Inferior parietal cortex (tissue), 1 donor: Measurements from ENCODE around the gene CDH11.

Experiments used
- DNase-seq: peaks from one replicate; pipeline ENCODE4 v3.0.0-alpha.2; 2016; ENCODE audit errors: extremely low spot score

Gene CDH11

DNA sequence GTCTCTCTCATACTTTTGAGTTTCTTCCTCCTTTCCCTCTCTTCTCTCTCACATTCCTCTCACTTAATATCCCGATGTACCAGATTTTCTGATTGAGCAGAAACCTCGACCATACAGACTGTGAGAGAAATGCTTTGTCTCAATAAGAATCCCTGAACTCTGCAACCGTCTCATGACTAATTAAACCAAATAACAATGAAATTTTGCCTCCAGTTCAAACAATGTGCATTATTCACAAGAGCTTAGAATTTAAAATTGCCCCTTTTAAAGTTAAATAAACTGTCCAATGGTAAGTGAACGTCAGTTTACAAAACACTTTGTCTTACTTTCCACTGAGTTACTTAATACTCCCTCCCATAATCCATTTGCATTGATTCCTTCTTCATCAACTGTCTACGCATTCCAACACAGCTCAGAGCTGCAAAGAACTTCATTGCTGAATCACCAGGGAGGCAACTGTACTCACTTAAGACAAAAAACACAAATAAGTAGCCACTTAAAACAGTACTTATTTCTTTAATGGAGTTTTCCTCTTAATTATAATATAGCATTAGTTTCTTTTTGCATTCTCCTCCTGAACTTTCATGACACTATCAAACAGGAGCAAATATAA is 4.9 kb downstream of the CDH11 start:
- peak; percentile 53 for DNase-seq

DNA sequence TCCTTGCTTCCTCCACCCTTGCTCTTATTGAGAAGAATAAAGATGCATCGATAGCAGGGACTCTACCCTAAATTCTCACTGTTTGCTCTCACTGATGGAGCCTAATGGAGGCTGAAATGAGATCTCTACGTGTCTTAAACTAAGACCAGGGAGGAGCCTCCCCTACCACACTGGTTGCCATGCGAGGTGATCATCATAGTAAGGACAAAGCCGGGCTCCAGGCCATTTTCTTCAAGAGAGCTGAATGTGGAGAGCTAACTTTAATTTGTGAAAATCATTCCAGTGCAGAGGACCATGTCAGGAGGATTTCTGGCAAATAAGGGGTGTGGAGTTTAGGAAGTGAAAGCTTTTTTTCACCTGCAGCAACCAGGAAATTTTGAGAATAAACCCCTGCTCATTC is 5.6 kb downstream of the CDH11 start:
- DNase-seq = no peak

DNA sequence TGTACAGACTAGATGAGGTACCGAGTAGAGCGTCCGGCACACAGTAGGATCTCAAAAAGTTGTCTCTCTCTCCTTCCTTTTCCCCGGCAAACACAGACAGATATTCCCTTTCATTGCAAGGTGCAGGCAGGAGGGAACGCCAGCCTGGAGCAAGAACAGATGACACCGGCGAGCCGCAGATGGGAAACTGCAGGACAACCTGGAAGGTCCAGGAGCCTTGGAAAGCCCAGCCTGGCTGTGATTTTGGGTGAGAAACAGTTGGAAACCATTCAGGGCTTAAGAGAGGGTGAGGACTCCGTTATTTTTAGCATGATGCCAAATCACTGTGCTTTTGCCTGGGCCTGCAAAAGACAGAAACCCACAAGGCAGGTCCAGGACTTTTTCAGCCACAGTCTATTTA is 7.3 kb downstream of the CDH11 start:
- DNase-seq = no peak

DNA sequence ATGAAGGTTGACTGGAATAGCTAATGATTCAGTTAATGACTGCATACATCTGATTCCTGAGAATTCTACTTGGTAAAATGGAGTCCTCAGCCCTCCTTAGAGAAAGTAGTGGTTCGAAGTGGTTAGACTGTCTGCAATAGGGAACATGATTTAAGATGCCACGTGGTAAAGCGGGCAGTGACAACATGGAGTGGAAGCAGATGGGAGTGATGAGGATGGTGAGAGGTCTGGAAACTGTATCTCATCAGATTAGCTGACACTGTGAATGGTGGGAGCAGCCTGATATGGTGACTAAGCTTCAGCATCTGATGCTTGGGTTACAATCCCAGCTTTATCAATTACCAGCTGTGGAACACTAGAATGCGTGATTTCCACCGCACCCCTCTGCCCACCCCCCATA is 8.4 kb downstream of the CDH11 start:
- DNase-seq = no peak

DNA sequence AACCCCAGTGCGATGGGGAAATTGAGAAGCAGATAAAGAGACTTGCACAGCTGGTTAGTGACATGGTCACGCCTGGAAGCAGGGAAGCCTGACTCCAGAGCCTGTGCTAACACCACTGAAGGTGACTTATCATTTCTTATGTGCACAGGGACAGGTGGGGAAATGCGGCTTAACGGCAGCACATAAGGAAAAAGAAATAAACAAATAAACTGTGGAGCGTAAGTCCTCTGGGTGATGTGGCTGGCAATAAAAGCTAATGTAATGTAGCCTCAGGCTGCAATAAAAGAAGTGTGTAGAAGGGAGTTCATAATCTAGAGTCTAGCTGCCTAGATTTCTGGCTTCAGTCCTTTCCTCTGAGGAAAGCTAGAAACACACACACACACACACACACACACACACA is 10.6 kb downstream of the CDH11 start:
- no peak for DNase-seq

DNA sequence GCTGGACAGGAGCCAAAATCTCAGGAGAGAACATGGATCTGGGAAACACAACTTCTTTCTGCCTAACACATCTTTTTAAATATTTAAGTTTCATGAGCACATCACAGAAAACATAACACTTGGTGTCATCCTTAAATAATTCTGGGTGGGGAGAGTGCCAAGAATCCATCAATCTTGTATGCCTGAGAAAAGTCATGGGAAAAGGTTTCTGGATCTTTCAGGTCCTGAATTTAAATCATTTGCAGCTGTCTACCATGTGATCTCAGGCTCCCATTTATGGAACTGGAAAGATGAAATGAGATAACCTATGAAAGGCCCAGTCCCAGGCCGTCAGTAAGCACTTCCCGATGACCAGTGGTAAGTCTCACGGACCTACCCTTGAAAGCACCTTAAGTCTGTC is 15.1 kb downstream of the CDH11 start:
- no peak for DNase-seq

DNA sequence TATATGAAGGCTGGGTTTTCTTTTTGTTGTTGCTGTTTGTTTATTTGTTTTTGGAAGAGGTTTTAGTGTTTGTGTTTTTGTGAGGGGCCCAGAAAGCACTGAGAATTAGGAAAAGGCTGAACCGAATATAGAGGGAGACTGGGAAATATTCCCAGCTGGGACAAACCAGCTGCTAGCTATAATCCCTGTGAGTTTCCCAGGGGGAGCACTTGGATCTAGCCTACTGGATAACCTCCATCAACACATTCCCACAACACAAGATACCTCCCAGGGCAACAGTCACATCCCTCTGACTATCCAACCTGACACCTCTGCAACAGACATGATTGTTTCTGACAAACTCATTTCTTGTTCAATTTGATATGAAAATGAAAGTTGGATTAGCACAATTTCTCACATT is 16.7 kb downstream of the CDH11 start:
- DNase-seq = no peak

DNA sequence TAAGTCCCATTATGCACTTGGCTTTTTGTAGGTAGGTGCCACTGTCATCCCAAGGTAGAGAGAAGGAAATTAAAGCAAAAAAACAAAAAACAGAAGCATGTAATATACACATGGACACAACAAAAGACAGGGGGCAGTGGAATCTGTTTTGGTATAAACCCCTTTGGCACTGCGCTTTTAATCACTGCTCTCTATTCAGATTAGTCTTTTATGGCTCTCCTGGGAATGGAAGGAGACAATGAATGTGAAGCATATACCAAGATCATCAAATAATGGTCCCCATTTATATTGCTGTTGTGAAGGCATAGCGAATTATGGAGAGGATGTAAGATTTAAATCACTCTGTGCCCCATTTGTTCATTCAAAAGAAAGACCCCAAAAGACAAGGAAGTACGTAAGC is 17.4 kb downstream of the CDH11 start:
- DNase-seq = no peak

DNA sequence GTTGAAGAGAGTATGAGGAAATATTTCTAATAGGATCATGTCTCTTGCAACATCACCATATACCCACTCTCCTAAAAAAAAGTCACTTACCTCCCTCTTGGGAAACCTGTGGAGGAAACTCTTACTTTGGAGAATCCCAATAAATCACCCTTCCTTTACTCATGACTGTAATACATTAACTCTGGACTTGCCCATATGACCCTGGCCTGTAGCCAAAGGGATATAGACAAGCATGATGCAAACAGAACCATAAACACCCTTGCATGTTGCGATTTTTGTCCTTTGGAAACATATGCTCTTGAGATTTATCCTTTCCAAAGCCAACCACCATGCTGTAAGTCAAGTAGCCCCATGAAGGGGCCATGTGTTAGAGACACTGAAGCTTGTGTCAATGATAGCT is 19.5 kb downstream of the CDH11 start:
- no peak for DNase-seq

DNA sequence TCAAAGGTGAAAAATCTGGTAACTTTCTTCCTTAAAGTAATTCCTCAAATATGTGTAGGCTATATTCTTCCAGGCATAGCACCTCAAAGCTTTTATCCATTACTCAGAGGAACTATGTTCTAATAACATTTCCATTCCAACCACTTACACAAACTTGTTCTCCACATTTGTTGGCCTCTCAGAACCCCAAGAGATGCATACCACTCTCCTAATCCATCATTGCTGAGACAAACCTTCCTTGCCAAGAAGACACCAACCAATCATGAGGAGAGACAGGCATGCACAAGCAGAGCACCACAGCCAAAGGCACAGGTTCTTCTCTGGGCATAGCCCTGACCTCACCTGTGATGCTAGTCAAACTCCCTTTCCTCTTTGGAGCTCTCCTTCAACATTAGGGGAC is 20.9 kb downstream of the CDH11 start:
- no peak for DNase-seq

DNA sequence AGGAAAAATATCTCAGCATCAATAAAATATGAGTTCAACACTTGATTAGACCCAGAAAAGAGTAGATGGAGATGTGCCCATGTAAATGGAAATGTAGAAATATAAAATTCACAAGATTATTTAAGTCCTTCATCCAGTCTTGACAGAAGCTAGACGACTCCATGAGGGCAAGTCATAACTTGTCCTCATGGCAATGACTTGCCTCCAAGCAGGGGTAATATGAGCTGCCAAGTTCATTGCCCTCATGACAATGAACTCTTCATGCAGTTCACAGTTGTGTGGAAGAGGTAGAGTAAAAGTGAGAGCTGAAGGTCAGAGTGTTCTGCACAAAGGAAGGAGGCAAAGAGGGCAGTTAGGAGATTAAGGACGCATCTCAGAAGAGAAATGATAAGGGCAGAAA is 22.3 kb downstream of the CDH11 start:
- no peak for DNase-seq

DNA sequence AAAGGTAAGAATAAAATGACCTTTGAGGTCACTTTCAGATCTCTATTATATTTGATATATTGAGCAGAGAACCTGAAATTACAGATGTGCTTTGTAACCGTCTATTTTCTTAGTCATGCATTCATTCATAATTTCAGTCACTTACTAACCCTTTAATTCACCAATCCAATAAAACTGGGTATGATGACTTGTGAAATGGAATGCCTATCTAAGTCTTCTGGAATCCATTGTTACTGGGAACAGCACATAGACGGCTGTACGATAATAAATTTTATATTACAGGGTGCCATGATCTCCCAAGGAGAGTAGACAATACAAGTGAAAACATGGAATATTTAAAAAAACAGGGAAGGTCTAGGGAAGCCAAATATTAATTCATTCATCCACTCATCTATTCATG is 22.9 kb downstream of the CDH11 start:
- DNase-seq = no peak

DNA sequence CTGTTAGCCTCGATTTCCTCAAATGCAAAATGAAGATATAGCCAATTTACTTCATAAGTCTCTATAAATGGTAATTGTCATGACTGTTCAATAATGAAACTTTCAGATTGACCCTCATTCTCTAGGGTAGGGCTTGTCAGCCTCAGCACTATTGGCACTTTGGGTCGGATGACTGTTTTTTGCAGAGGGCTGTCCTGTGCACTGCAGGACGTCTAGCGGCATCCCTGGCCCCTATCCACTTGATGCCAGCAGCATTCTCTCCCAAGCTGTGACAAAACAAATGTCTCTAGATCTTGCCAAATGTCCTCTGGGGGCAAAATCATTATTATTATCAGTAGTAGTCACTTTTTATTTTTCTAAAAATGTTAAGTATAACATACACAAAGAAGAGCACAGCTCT is 24.6 kb downstream of the CDH11 start:
- DNase-seq = no peak

DNA sequence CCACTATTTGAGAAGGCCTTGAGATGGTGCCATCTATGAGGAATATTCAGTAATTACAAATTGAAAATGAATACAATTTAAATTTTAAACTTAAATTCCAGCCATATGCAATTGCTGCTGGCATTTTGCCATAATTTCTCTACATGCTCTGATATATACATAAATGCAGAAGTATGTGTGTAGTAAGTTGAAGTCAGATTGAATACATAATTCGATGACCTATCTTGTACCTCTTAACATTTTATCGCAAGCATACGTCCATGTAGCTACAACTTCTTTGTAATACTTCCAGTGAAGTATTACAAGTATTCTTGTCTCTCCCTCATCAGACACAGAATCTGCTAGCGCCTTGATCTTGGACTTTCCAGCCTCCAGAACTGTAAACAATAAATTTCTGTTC is 26.0 kb downstream of the CDH11 start:
- DNase-seq = no peak

DNA sequence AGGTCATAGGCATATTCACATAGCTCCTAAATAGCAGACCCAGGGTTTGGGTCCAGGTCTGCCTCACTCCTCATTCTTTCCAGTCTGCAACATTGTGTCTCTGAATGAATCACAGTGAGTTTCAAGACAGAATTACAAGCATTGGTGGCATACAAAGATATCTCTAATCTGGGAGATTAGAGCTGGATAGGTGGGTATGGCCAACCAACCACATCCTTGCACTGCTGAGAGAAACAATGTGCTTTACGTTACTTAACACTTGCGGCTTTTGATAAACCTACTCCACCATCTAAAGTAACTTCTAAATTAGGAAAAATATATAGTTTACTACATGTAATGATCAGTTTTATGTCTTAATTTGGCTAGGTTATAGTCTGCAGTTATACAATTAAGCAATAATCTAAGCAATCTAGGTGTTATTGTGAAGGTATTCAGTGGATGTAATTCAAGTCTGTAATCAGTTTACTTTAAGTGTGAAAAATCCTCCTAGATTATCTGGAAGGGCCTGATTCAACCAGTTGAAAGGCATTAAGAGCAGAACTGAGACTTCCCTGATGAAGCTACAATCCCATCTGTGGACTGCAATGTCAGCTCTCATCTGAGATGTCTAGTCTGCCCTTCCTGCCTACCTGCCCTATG is 26.7 kb downstream of the CDH11 start:
- no peak for DNase-seq

DNA sequence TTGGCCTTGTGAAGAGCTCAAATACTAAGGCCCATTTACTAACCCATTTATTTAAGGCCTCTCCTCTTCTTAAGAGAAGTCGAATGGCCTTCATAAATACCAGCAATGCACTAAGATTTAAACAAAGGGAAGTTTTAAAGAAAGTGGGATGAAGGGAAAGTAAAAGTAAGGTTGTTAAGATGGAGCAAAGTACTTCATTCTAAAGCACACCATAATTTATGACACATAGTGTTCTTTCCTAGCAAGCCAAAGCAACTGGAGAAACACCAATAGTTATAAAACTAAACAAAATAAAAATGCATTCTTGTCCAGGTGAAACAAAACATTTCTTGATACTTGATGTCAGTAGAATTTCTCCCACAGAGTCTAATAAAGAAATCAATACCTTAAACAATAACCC is 27.9 kb downstream of the CDH11 start:
- DNase-seq = no peak

DNA sequence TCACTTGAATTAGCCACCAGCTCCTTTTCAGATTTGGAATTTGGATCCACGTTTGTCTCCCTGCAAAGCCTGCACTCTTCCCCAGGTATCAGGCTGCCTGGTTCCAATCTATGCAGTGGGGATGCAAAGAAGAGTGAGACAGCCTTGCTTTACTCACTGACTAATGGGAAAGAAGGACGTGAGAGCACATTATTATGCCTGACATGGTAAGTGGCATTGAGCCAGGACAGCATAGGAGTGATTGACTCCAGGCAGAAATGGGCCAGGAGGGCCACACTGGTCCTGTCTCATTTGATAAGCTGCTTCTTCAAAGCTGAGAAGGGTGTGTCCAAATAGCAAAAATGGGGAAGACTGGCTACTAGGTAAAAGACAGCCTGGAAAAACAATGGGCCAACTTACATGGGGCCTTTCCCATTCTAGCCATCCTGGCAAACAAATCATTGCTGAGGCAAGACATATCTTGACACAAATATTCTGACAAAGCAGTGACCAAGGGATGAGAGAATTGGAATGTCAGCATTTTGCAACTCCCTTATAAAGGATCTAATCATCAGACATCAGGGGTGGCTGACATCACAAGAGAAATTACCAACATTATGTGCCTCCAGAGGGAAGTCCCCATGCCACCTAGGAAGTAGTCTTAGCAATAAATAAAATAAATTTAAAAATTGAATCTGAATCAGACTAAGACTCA is 38.6 kb downstream of the CDH11 start:
- DNase-seq = no peak

DNA sequence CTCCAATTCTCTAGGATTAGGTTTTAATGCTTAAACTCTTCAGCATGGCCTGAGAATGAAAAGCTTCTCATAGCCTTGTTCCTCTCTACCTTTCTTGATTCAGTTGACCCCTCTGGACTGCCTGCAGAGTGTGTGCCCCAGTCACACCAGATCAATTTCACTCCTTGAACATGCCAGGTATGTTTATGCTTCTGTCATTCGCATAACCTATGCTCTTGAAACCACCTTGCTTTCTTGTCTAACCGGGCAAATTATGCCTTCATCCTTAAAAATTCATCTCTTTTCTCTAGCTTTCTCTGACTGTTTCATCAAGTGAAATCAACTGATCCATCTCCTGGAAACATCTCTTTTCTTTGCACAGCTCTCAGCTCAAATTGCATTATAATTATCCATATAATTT is 42.3 kb downstream of the CDH11 start:
- no peak for DNase-seq

DNA sequence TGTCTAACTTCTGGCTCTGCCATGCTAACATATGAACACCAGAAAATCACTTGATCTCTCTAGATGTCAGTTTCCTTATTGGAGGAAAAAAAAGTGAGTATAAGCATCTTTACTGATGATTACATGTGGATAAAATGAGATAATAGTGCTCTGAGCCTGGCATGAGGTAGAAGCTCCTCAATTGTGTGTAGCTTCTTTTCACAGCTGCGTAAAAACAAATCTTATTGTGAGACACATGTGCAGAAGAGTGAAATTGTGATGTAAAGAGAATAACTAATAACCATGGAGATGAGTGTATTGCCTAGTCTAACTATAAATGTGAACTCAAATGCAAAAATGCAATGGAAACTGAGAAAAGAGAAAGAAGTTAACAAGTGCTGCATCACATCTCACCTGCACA is 44.7 kb downstream of the CDH11 start:
- no peak for DNase-seq

DNA sequence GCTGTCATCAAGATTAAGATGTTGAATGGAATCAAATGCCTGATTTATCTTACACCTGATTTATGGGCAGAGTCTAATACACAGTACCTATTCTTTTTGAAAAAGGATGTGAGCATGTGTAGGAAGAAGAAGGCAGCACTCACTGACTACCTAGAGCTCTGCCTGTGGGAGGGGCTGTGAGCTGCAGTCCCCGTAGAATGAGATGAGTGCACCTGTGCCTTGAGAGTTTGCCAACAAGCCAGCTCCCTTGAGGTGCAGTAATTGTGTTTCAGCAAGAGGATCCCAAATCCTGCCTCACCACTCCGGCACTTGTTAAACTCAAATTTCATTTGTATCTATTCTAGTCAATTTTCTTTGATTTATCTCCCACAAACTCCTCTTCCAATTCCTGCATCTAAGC is 46.0 kb downstream of the CDH11 start:
- DNase-seq = no peak

DNA sequence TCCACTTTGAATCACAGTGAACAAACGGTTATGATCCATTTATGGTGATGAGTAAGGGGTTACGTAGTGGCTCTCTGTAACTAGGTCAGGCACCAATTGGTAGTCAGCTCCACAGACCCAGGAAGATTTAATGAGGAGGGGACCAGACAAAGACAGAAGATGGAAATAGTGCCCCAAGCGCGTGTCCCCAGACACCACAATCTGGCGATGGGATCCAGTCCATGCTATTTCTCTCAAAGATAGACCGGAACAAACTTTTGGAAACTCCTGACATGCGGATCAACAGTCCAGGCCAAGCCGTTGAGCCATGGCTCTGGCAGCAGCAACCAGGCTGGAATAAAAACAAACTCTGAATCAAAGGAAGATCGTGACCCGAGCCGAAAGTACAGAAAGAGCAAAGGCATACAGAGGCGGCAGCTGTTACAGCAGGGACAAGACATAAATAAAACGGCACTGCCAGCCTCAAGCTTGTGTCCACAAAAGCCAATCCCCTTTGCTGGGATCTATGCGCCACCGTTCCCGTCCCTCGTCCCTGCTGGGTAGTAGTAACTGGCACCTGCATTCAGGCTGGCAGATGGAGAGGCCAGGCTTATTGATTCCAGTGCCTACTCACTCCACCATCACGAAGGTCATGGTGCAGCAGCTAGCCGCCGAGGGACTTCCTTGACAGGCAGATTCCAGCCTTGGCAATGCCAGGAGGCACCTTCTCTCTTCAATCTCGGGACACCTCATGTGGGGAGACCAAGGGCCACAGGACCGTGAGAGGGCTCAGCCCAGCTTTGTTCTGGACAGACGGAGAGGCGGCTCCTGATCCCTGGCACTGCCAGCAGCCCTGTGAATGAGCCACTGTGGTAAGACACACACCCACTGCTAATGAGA is 50.2 kb downstream of the CDH11 start:
- DNase-seq = peak; percentile 67

DNA sequence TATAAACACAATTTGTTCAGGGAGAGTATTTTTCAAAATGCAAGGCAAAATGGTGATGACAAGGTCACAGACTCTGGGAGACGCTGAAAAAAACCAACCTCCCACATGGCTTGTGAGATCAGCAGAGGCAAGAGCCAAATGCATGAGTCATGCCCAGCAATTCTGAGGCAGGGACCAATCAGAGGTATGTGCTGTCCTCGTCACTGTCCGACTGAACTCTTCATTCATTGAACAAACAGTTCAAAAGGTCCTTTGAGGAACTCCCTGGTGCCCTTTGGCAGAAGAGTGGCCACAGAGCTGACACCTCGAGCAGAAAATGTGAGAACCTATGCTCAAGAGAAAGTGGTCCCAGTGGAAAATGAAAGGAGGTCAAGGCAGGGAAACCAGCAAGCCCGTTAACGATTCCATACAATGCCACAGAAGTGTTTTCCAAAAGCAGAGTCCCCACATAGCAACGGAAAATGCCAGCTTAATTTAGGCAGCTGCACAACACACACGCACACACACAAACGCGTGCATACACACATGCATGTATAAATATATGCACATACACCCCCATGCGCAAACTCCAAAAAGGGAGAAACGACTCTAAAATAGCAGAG is 50.9 kb downstream of the CDH11 start:
- peak; percentile 88 for DNase-seq
